ENCODE data around the gene PLCB4.

PLCB4 gene

DNA sequence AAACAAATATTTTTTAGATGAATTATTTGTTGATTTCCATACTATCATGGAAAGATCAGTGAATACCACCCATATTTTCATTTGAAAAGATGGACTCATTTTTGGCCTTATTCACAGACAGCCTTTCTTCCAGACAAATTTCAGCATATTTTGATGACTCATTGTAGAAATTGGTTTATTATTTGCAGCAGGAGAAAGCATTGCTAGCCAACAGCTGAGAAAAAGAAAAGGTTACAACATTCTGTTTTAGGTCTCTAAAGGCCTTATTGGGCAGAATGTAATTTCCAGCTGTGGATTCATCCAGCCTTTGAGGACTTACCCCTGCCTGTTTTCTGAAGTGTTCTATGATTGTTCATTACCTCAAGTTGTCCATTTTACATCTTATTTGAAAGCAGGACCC, 201.9 kb downstream of the PLCB4 start:
- no peak for DNase-seq (ENCODE audit: low read depth)

DNA sequence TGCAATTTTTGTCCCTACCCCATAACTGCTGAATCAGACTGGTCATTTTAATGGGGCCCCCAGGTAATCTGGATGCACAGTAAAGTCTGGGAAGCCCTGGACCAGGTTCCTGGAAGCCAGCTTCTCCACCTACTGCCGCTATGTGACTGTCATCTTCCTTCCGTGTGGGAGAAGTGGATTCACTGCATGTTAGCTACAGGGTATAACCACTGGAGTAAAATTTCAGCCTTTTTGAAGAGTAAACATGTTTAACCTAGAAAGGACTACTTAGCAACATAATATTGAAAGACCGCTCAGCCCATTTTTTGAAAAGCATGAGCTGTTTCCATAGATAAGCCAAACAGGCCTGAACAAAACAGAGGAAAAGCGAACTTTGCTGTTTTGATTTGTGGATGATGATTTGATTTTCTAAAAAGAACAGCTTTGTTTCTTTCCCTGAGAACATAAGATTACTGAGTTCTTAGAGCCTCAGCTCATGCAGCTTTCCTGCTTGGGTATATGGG, 208.1 kb downstream of the PLCB4 start:
- no peak for DNase-seq (ENCODE audit: low read depth)

DNA sequence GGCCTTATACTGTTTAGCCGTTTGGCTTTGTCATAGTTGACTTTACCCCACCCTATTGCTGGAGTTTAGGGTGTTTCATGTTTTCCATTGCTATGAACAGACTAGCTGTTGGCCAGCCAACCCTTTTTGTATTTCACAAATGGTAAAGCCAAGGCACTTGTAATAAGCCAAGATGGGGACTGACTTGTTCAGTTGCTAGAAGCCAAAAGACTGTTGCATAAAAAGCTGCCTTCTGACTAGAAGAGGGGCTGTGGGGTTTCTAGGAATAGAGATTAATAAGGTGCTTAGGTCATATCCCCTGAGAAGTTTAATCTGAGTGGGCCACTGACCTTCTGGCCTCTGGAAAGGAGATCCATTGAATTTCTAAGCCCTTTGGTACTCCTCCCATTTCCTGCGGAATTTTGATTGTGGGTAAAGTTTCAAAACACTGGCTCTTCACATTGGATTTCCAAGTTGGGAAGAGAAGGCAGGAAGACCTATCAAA, 211.1 kb downstream of the PLCB4 start:
- DNase-seq (ENCODE audit: low read depth) = no peak

DNA sequence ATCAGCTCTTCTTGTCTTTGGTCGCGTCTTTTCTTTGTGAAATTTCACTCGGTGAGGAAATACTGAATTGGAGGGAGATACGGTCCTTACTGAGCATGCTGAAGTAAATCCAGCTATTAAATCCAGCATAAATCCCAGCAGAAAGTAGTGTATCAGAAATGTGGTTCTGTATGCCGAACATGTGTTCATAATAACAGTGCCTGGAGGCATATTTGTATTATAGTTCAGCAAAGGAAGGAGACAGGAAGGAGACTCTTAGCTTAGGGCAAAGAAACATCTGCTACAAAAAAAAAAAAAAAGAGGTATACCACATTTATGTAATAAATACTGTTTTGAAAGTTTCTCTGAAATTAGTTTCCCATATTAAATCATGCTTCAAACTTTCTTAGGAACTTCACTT, 211.8 kb downstream of the PLCB4 start:
- DNase-seq (ENCODE audit: low read depth) = no peak

DNA sequence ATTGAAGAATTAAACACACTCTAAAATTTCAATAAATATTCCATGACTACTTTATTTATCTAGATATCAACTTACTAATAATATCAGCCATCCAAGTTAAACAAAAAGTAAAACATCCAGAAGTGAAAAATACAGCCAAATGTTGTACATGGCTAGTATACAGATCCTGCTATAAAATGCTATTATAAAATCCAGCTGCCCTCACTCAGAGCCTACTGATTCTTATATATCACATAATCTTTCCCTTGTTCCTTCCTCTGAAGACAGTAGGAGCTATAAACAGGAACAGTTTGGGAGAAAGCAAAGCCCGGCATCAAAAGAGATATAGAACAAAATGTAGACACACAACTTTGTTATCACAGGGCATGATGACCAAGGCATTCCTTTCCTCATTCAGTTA, 212.9 kb downstream of the PLCB4 start:
- no peak for DNase-seq (ENCODE audit: low read depth)

DNA sequence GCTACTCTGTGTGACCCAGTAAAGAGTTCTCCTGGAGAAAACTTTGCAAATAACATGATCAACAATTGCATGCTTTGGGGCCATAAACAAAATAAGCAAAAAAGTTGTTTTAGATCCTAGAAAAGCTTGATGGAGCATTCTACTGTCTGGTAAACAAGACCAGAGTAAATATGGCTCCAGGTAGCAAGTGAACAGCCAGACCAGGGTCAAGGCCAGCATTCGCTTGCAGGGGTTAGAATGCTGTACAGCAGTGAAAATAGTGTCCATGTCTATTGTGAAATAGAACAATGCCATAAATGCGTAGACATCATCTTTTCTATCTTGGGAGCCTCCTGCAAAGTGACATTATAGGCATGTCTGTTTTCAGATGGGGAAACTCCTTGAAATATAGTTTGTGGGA, 216.7 kb downstream of the PLCB4 start:
- no peak for DNase-seq (ENCODE audit: low read depth)

DNA sequence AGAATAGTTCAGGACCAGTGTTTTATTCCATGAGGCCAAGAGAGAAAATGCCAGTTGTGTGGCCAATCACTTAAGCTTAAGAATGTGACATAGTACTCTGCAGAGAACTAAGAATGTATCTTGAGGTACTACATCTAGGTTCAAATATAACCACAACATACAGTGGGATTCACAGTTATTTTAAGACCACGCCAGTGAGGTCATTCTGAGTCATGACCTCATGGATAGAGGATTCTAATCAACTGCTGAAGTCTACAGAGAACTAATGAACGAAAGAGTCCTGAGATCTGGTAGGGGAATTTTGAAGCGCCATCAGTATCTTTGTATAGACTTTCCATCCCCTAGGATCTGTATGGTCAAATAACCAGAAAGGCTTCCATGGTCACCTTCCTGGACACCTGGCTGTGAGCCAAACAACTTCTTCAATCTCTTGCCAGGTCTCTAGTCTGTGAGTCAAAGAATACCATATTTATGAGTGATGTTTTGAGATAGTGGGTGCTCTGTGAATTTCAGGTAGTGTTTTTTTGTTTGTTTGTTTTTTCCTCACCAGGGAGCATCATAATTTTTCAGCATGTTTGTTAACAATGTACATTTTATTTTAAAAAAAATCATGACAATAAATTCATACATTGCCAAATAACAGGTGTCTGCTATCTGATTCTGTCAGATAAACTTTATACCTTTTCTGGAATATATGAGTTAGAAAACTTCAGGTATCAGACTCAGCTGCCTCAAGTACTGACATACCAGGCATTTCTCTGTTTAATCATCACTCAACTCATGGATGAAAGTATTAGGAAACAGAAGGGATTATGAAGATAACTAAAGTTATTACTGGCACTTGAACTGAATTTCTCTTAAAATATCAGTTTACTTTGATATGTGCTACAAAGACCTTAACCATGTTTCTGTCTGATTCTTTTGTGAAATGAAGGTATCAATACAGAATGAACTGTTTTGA, 217.9 kb downstream of the PLCB4 start:
- DNase-seq (ENCODE audit: low read depth) = no peak

DNA sequence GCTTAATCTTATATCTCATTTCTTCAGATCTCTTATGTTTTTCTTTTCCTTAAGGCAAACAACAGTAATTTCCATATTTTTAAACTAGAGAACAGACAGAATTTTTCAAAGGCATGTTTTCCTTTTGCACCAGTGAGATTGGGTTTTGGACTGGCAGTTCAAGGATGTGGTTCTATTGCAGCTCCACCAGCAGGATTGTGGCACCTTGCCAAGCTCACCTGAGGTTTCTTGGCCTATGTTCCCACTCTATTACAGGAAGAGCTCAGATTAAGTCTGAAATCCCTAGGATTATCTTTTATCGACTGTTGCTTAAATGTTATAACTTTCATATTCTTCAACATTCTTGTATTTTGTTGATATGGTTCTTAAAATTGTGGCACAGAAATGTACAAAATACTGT, 218.9 kb downstream of the PLCB4 start:
- DNase-seq (ENCODE audit: low read depth) = no peak

DNA sequence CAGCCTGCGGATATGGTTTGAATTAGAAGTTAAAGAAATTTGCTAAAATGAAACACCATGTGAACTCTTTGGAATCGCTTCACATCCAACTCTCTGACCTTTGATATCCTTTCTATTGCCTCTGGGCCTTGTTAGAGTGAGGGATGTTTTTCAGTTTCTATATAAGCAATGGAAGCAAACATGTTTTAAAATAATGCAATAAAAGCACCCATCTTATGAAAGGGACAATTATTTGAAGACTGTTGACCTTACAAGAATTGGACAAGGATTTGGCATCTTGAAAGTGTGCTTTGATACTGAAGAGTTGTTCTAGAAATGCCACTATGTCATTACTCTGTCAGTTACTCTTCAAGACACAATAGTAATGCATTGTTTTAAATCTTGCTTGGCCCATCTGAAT, 221.4 kb downstream of the PLCB4 start:
- no peak for DNase-seq (ENCODE audit: low read depth)

DNA sequence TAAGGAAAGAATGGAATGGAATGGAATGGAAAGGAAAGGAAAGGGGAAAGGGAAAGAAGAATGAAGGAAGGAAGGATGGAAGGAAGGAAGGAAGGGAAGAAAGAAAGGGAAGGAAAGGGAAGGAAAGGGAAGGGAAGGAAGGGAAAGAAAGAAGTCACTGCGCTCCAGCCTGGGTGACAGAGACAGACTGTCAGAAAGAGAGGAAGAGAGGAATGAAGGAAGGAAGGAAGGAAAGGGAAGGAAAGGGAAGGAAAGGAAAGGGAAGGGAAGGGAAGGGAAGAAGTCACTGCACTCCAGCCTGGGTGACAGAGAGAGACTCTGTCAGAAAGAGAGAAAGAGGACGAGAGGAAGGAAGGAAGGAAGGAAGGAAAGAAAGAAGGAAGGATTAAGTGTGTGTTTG, 224.3 kb downstream of the PLCB4 start:
- no peak for DNase-seq (ENCODE audit: low read depth)

DNA sequence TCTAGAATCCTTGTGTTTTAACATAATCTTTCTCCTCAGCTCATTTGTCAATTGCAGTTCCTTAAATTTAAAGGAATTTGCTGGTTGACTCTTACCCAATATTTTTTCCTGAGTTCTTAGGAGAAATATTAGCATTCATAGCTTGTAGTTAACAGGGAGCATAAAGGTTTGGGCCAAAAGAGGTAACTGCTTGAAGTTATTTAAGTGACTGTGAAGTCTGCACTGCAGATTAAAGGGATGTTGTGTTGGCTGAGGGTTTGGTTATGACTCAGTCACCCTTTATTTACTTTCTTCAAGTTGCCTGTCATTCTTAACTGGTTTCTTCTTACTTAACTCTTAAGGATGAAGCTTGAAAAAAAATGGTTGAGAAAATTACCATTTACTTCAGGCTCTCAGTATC, 225.2 kb downstream of the PLCB4 start:
- no peak for DNase-seq (ENCODE audit: low read depth)

DNA sequence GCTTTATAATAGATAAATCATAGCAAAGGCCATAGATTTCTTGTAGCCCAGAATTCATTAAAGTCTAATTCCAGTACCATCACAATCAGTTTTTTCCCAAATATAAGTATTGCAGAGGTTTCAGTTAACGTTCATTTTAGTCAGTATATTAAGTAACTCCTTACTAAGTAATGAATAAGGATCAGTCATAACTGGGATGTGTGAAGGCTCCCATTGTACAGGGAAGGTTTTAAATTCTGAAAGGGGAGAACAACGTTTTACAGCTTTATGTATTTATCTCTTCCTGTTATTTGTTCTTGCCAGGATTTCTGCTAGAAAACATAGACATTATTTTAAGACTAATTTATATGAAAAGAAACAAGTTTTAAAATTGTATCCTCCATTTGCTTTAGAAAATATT, 230.0 kb downstream of the PLCB4 start:
- DNase-seq (ENCODE audit: low read depth) = no peak

DNA sequence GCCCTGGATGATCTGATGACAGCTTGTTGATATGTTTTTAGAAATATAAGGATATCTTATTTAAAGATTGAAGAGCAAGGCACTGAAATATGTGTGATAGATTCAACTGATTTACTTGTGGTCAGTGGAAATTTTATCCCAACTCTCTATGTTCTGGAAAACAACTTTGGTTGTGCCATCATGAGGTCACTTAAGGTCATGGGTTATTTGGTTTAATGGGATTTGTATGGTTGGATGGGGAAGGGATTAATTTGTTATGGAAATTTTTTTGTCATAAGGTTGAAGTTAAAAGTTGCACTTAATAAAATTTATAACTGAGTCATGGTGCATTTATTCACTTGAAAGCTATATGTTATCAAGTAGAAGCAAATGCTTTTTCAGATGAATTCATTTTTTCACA, 231.2 kb downstream of the PLCB4 start:
- DNase-seq (ENCODE audit: low read depth) = no peak

DNA sequence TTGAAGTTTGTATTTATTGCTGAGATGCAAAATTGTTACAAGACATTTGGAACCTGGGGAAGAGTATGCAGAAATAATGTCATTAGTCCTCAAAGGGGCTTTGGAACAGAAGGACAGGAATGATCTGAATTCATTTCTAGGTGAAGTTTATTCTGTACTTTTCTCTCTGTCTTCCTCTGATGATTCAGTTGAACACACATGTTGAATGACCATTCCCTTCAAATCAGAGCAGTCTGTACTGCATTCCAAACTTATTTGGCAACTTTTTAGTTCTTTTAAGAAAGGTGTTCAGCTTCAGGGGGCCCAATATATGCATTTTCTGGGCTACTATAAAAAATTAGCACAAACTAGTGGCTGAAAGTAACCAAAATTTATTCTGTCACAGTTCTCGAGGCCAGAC, 231.6 kb downstream of the PLCB4 start:
- no peak for DNase-seq (ENCODE audit: low read depth)

DNA sequence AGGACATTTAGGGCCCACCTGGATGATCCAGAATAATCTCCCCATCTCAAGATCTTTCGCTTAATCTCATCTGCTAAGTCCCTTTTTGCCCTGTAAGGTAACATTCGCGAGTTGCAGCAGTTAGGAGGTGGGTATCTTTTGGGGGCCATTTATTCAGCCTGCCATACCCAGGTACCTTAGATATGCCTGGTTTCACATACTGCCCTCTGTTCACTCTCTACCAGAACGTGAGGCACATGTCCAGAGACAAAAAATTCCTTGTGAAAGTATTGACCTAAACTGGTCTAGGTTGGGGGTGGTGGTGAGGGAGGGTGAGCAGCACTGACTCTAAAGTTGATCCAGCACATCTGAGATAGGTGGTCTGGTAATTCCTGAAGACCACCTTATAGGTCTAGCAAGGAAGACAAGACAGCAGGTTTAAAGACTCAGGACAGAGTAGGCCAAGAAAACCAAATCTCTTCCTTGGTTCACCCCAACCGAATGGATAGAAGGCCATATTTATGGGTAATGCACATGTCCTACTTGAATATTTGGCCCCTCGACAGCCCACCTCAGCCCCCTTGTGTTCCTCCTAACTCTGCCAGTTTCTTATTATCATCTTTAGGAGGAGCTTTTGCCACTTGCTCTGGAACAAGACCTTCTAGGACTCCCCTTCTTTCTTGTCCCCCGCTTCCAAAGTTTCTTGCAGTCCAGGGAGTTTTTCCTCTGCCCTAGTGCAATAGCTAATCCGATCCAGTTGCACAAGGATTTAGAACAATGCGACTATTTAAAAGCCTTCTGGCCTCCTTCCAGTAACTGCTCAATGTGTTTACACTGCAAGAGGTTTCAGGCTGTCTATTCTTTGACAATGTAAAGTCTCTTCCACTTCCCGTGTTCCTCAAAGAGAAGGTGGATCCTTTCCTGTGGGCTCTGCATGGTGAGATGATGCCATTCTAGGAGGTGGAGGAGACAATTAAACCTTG, 232.5 kb downstream of the PLCB4 start:
- DNase-seq (ENCODE audit: low read depth) = no peak

DNA sequence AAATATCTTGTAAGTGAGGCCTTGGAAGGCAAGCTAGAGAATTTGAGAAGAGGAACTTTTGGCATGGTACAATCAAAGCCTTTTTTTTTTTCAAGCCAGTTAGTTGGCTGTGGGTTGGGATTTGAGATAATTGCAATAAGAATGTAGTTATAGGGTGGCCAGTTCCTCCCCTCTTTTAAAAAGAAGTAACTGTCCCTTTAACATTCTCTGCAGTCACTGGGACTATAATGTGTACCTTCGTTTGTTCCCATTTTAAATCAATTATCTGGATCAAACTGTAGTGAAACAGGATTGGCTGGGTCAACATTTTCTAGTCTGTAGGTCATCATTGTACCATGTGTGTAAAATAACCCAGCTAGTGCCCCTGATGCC, 233.2 kb downstream of the PLCB4 start:
- no peak for DNase-seq (ENCODE audit: low read depth)

DNA sequence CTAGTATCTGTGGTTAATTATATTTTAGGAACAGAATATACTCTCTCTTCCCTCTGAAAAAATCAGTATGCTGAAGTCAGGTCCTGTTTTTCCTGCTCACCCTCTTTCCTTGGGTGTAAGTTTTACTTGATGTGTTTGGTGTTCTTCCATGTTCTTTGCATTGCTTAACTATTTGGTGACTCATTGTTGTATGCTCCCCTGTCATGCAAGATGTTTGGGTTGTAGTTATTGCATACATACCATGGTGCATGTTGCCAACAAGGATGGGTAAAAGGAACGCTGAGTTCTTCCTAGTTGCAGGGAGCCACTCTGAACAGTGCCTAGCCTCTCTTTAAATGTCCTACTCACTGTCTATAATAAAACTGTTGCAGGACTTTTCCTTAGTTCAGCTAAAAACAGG, 237.6 kb downstream of the PLCB4 start:
- DNase-seq (ENCODE audit: low read depth) = no peak

DNA sequence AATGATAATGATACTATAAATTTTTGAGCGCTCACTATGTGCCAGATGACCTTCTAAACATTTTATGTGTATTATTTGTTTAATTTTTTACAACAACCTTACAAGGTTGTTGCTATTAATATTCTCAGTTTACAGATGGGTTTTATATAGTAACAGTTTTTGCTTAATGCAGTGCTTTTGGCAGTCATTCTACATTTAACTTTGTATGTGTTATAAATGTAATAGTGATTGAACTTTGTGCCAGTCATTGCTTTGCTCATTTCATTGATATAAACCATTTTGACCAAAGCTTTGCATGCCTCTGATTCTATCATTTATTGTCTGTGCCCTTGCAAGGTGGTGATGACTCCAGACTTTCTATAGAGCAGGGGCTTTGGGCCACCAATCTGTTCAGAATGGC, 239.2 kb downstream of the PLCB4 start:
- DNase-seq (ENCODE audit: low read depth) = no peak

DNA sequence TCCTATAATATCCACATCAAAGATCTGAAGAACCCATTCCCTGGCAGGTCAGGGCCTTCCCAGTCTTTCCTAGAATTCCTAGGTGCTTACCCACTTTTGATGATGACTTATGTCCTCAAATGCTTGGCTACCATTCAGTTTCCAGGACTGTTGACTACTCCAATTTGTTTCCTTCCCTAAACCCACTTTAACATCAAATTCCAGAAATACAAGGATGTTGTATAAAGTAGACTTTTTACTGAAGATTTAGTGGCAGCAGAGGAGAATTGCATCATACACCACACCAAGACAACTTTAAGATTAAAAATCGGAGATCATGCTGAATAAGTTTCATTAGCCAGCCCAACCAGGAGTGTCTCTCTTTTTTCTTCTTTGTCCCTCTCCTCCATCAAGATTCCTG, 242.2 kb downstream of the PLCB4 start:
- DNase-seq (ENCODE audit: low read depth) = no peak

DNA sequence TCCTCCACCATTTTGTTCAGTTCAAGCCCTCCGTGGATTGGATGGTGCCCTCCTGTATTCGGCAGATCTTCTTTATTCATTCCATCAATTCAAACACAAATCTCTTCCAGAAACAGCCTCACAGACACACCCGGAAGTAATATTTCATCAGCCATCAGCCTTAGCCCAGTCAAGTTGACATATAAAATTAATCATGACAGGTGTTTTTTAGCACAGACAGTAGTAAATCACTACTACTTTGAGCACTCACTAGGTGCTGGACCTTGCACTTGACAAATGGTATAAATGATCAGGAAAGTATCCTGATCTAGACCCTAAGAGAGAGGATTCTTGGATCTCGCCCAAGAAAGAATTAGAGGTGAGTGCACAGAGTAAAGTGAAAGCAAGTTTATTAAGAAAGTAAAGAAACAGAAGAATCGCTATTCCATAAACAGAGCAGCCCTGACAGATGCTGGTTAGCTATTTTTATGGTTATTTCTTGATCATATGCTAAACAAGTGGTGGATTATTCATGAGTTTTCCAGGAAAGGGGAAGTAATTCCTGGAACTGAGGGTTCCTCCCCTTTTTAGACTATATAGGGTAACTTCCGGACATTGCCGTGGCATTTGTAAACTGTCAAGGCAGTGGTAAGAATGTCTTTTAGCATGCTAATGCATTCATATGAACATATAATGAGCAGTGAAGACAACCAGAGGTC, 250.9 kb downstream of the PLCB4 start:
- no peak for DNase-seq (ENCODE audit: low read depth)

DNA sequence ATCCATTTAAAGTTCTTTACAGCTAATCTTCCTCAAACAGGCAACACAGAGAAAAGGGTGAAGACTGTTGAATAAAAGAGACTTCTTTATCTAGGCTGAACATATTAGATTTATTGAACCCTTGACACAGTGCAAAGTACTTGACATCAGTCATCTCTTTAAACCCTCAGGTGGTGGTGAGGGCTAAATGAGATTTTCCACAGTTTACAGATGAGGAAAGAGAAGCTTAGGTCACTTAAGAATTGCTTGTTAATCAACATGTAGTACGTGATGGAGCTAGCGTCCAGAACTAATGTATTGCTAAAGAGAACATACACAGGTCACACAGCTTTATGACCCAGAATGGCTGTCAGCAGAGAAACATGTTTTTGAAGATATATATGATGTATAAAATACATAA, 252.1 kb downstream of the PLCB4 start:
- DNase-seq (ENCODE audit: low read depth) = no peak

DNA sequence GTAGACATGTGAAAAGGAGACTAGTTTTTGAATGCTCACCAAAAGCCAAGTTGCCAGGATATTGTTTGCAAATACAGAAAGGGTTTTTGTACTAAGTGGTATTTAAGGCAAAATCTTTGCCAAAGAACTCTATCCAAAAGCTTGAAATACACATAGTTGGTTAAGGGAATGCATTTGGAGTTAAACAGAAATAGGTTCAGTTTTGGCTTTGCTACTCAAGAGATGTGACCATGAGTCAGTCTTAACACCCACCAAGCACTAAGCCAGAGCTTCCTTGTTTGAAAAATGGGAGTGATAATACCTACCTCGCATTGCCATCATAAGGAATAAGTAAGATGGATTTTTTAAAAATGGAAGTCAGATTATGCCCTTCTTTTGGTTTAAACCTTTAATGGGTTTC, 253.8 kb downstream of the PLCB4 start:
- no peak for DNase-seq (ENCODE audit: low read depth)

Measured in HS-27A (cell line).